GM12878 (cell line): ENCODE results near the gene HUWE1. TPM values are rescaled to one million over a fixed set of nuclear protein-coding genes. Genes with fewer than 3 reads are reported as not detected.

Source experiments
- ATF2 ChIP-seq: IDR thresholded peaks from 2 replicates; pipeline ENCODE4 v1.6.1; 2012; ENCODE audit warnings: low read length, inconsistent platforms
- EZH2 ChIP-seq: IDR thresholded peaks from 2 replicates; pipeline ENCODE4 v1.6.1; 2012; ENCODE audit warnings: low read depth, mild to moderate bottlenecking, control low read depth, inconsistent platforms, low read length, borderline replicate concordance; ENCODE audit not compliant: control insufficient read depth
- HSF1 ChIP-seq: fragments of 150-350 bp; IDR thresholded peaks from 2 replicates; pipeline ENCODE4 v1.6.1; 2014; ENCODE audit warnings: mild to moderate bottlenecking, low read depth, low read length
- JUNB ChIP-seq: IDR thresholded peaks from 2 replicates; pipeline ENCODE4 v1.6.1; 2016; ENCODE audit warnings: antibody characterized with exemption, mild to moderate bottlenecking
- LARP7 ChIP-seq: fragments of 450-650 bp; IDR thresholded peaks from 2 replicates; pipeline ENCODE4 v1.6.1; 2017; ENCODE audit warnings: mild to moderate bottlenecking
- MLLT1 ChIP-seq: fragments of 450-650 bp; IDR thresholded peaks from 2 replicates; pipeline ENCODE4 v1.6.1; 2016; ENCODE audit warnings: mild to moderate bottlenecking
- MTA3 ChIP-seq: IDR thresholded peaks from 2 replicates; pipeline ENCODE4 v1.6.1; 2012; ENCODE audit warnings: low read length, inconsistent platforms, borderline replicate concordance
- MYB ChIP-seq: fragments of 150-350 bp; IDR thresholded peaks from 2 replicates; pipeline ENCODE4 v1.6.1; 2014; ENCODE audit warnings: mild to moderate bottlenecking, low read depth, low read length, borderline replicate concordance
- NFIC ChIP-seq: IDR thresholded peaks from 2 replicates; pipeline ENCODE4 v1.6.1; 2012; ENCODE audit warnings: low read depth, mild to moderate bottlenecking, inconsistent platforms, low read length, moderate library complexity
- NKRF ChIP-seq: fragments of 450-650 bp; conservative IDR thresholded peaks from 2 replicates; pipeline ENCODE4 v1.6.1; 2017; ENCODE audit warnings: mild to moderate bottlenecking, moderate library complexity
- POLR2AphosphoS2 ChIP-seq: IDR thresholded peaks from 2 replicates; pipeline ENCODE4 v1.6.1; 2011; ENCODE audit warnings: low read depth, mild to moderate bottlenecking, low read length, improper control_type of control experiment, moderate library complexity
- RCOR1 ChIP-seq: conservative IDR thresholded peaks from 2 replicates; pipeline ENCODE4 v1.6.1; 2012; ENCODE audit warnings: low read depth, low read length, improper control_type of control experiment
- SPI1 ChIP-seq: IDR thresholded peaks from 2 replicates; pipeline ENCODE4 v1.6.1; 2011; ENCODE audit warnings: low read depth, mild to moderate bottlenecking, low read length, moderate library complexity, borderline replicate concordance; ENCODE audit not compliant: insufficient read depth
- SREBF1 ChIP-seq: IDR thresholded peaks from 2 replicates; pipeline ENCODE4 v1.6.1; 2012; ENCODE audit warnings: mild to moderate bottlenecking, low read length
- TAF1 ChIP-seq: IDR thresholded peaks from 2 replicates; pipeline ENCODE4 v1.6.1; 2011; ENCODE audit warnings: mild to moderate bottlenecking, low read depth, low read length, borderline replicate concordance
- ZNF687 ChIP-seq: fragments of 450-650 bp; IDR thresholded peaks from 2 replicates; pipeline ENCODE4 v1.6.1; 2017; ENCODE audit warnings: mild to moderate bottlenecking, moderate library complexity
- polyA plus RNA-seq, 11 experiments: library from polyadenylated mRNA; depleted of rRNA in 4 of 11; unstranded in 6 of 11; stranded (reverse) in 5 of 11; fragments of >200 nt; fragmentation: Nextera tagmentation in 4 of 11; fragmentation: Illumina TruSeq in 1 of 11; extraction: Ambion mirVana in 4 of 11; extraction: Trizol in 1 of 11; gene quantifications; 1 replicate in 1 of 11; 2 replicates in 10 of 11; pipeline versions ENCODE4 v1.2.1 to v1.2.3, GENCODE V29; 2011 to 2016; ENCODE audit warnings: inconsistent platforms in 2 of 11, missing spikeins in 2 of 11, low read depth in 1 of 11
- total RNA-seq, 4 experiments: library from RNA; depleted of rRNA in 3 of 4; stranded (reverse); fragments of >200 nt in 3 of 4; fragmentation: Illumina TruSeq in 1 of 4; extraction: Trizol in 1 of 4; gene quantifications; 2 replicates each; pipeline versions ENCODE4 v1.2.1 to v1.2.3, GENCODE V29; 2013 to 2021

Gene HUWE1
- total and polyA plus RNA-seq, 10 of the 15 experiments (the other 5 are each of a cell fraction or from before 2014, with no cell fraction given) = 35.9 to 280 (median 100) TPM

- no peak for TF ChIP-seq EZH2
- no peak for TF ChIP-seq NFIC
- no peak for TF ChIP-seq JUNB
- TF ChIP-seq ZNF687 = no peak
- TF ChIP-seq TAF1 = peak; percentile 61
- no peak for TF ChIP-seq NKRF
- peak; percentile 96; the same call in 1 of the 2 replicates for TF ChIP-seq RCOR1
- peak; percentile 48; the same call in 1 of the 2 replicates for TF ChIP-seq MLLT1
- TF ChIP-seq HSF1 = no peak
- no peak; the same call in 1 of the 2 replicates for TF ChIP-seq MYB
- TF ChIP-seq ATF2 = peak; percentile 72
- peak; percentile 80; the same call in 1 of the 2 replicates for TF ChIP-seq POLR2AphosphoS2
- TF ChIP-seq SREBF1 = no peak
- peak; percentile 14; the same call in 1 of the 2 replicates for TF ChIP-seq SPI1
- no peak for TF ChIP-seq LARP7
- no peak for TF ChIP-seq MTA3
These were observed 2.7 kb downstream of the HUWE1 start (continued) for GRCh38 chrX:53683556-53684414.
